AG09309 (cell line): ENCODE data around the gene PLEKHM2.
A peak's percentile ranks its signal among the peaks of the same experiment; 100 is the strongest.

Source experiments
- DNase-seq: peaks from one replicate; pipeline ENCODE4 v3.0.0-alpha.2; 2010; ENCODE audit warnings: low read depth
- H3K4me3 ChIP-seq: 2 replicates; pipeline ENCODE4 v1.5.1; 2011; ENCODE audit warnings: mild to moderate bottlenecking, low read depth, low read length, moderate library complexity; ENCODE audit not compliant: control insufficient read depth
- CTCF ChIP-seq: IDR thresholded peaks from 2 replicates; pipeline ENCODE4 v1.5.1; 2011; ENCODE audit warnings: mild to moderate bottlenecking, low read depth, low read length, inconsistent platforms; ENCODE audit not compliant: insufficient read depth, control insufficient read depth; ENCODE audit errors: missing control alignments

The PLEKHM2 gene

DNA sequence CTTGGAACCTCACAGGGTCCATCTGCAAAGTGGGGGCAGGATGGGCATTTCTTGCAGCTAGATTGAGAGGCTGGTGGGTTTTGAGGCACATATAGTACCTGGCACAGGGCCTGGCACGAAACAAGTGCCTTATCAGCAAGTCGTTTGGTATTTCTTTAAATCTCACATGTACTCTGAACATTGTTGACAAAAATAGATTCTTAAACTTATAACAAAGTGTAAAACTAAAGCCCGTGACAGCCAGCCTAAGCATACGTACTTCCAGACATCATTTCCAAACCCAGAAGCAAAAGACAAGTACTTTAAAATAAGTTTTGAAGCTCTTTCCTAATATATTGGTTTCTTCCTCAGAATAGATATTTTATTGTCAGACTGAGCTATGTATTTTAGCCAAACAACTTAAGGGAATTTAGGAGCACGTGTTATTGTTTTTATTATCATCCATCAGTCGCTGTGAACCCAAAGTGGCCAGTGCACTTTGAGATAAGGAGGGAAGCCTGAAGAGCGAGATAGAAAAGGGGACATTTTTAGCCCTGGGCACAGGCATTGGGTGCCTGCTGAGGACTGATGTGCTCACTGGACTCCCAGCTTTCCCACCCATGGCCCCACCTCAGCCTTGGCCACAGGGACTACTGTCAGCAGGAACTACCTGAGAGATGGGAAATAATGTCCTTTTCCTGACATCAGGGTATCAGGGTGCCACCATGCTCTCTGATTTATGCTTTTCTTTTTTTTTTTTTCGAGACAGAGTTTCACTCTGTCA lies 77.4 kb downstream of the PLEKHM2 start:
- TF ChIP-seq CTCF: no peak
- H3K4me3 ChIP-seq: no peak overlapping the region

GRCh38 chr1:15762546-15762945 lies 78.4 kb downstream of the PLEKHM2 start:
- no peak for TF ChIP-seq CTCF
- no peak for DNase-seq
- no peak overlapping the region for H3K4me3 ChIP-seq

More for the DNA sequence above, 77.4 kb downstream of the PLEKHM2 start:
- no peak for DNase-seq

DNA sequence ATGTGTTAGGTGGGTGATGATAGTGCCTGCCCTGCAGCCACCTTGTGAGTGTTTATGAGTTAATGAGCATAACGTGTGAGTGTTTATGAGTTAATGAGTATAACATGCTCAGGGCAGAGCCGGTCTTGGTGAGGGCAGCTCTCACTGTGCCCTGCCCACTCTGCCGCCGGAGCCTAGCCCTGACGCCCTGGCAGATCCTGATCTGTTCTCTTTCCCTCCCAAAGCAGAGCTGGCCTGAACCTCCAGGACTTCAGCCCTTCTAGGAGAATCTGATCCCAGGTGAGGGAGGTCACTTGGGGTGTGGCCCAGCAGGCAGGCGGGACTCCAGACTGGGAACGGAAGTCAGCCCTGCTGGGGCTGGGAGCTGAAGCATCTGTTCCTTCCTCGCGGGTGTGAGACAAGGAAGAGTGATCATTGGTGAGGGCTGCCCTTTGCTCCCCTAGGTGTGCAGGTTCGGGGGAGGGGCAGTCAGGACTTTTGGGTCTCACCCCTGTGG lies 80.2 kb downstream of the PLEKHM2 start:
- no peak for TF ChIP-seq CTCF
- no peak overlapping the region for H3K4me3 ChIP-seq
- no peak for DNase-seq

DNA sequence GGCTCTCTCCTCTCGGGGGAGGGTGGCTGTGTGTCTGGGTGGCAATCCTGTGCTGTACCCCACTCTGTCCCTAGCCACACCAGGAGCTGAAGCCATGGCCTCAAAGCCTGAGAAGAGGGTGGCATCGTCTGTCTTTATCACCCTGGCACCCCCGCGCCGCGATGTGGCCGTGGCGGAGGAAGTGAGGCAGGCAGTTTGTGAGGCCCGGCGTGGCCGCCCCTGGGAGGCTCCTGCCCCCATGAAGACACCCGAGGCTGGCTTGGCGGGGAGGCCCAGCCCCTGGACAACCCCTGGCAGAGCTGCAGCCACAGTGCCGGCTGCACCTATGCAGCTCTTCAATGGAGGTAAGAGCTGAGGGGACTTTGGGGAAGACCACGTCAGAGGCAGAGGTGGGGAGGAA lies 80.8 kb downstream of the PLEKHM2 start:
- TF ChIP-seq CTCF: no peak
- no peak for DNase-seq
- no peak overlapping the region for H3K4me3 ChIP-seq

DNA sequence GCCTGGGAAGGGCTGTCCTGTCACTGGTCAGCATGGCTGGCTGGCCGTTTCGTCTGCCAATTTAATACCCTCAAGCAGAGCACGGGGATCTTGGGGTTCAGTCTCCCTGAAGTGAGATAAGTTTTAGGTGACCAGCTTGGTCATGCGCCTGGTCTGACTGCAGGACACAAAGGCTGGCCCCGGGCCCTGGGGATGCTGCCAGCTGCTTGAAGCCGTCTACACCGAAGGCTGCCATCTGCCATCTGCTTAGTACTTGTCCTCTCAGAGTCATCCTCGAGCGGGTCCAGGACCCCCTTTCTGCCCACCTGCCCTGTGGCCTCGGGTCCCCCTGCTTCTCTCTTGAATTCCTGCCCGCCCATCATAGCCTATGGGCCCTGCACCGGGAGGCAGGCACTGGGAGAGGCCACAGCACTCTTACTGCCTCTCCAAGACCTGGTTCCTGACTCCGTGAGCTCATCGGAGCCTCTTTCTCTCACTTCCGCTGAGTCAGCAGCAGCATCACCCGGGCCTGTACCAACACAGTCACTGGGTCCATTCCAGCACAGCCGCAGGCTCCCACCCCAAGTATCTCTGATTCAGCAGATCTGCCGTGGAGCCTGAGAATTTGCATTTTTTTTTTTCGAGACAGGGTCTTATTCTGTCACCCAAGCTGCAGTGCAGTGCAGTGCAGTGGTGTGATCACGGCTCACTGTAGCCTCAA lies 81.5 kb downstream of the PLEKHM2 start:
- no peak overlapping the region for H3K4me3 ChIP-seq
- peak; percentile 72 for DNase-seq
- TF ChIP-seq CTCF: no peak

GRCh38 chr1:15767941-15768340 lies 83.8 kb downstream of the PLEKHM2 start:
- no peak for DNase-seq
- TF ChIP-seq CTCF: no peak

More at GRCh38 chr1:15767941-15768340, 83.8 kb downstream of the PLEKHM2 start:
- no peak overlapping the region for H3K4me3 ChIP-seq
